Measurements from ENCODE around the gene CTXND1.

Gene CTXND1

DNA sequence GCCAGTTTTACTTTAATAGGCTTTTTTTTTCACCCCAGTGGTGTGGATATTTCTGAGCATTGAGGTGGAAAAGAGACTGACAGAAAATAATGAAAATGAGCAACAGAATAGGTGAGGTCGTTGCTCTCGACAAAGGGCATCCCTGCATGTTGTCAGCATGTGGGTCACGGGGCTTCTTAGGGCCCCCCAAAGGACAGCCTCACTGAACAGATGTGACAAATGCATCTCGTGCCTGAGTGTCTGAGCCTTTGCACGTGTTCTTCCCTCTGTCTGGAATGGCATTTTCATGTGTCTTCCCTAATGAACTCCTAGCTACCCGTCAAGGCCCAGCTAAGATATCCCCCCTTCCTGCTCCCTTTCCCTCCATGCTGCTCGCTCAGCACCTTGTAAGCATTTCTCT is 67.5 kb downstream of the CTXND1 start:
- DNase-seq (ENCODE audit: extremely low spot score, insufficient read length, low read depth) (no peak), FAIRE-seq (no peak)

DNA sequence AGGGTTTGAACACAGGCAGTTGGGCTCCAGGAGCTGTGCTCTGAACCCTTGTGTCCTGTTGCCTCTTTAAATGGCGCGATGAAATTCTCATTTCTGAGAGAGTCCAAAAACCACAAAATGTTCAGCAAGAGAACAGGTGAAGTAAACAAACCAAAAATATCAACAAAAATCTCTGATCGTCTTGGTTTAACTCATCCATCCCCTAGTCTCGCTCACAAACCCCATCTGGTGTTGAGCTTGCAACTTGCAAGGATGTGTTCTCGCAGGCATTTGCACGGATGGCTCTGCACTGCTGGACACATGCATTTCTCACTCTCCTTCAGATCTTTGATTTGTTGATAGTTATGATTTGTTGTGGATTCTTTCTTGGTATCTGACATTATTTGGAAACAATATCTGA is 68.1 kb downstream of the CTXND1 start:
- DNase-seq (ENCODE audit: extremely low spot score, insufficient read length, low read depth) = no peak
- no peak for FAIRE-seq

DNA sequence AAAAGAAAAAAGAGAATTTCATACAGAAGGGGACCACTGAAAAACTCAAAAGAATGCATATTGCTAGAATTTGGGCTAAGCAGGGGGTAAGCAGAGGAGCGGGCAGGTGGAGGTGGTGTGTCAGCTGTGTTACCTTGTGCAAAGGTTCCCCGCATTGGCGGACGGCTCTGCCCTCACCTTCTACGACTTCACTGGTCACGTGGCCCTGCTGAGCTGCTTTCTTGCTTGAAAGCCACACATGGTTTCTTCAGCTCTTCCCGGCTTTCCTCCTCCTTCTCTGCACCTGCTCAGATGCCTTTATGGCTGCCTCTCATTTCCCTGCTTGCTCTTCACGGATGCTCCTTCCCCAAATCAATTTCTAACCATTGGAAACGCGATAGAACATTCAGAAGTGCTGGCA is 68.7 kb downstream of the CTXND1 start:
- DNase-seq (ENCODE audit: extremely low spot score, insufficient read length, low read depth) (no peak), FAIRE-seq (no peak)

DNA sequence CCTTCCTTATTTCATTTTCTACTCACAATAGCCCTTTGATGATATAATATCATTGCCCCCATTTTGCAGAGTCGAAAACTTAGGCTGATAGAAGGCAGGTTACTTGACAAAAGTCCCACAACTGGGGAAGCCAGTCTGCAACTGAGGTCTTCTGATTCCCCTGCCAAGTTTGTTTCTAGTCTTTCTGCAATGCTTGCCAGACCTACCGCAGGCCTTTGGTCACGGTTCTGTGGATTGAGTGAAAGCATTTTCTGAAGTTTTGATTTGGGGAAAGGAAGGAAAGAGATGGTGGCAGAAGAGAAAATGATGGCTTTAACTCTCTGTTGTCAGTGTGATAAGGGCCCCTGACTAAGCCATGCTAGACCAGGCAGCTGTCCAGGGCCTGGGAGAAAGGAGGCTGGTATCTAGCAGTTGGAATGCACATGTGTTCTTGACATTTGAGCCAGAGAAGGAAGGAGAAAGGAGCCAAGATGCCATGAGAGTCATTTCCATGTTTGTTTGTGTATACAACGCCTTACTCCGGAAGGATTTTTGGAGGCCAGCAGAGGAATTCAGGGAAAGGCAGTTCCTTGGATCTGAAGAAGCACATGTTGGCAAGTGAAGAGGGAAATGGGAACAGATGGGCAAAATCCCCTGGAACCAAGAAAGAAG is 69.3 kb downstream of the CTXND1 start:
- no peak for FAIRE-seq
- no peak for DNase-seq (ENCODE audit: extremely low spot score, insufficient read length, low read depth)

DNA sequence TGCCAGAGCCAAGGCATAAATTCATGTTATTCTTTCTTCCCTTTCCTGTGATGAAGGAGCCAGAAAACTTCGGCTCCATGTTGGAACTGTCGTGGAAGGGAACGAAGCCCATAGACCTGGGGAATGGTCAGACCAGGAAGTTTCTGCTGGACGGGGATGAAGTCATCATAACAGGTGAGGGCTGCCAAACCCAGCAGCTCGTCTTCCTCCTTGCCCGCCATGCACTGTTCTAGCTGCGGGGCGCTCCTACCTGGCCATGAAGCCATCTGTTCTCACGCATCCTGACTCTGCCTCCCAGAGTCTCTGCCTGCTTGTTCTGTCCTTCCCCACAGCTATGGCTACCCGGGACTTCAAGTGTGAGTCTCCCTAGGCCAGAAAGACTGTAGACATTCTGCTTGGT is 71.0 kb downstream of the CTXND1 start:
- no peak for DNase-seq (ENCODE audit: extremely low spot score, insufficient read length, low read depth)
- FAIRE-seq = no peak

DNA sequence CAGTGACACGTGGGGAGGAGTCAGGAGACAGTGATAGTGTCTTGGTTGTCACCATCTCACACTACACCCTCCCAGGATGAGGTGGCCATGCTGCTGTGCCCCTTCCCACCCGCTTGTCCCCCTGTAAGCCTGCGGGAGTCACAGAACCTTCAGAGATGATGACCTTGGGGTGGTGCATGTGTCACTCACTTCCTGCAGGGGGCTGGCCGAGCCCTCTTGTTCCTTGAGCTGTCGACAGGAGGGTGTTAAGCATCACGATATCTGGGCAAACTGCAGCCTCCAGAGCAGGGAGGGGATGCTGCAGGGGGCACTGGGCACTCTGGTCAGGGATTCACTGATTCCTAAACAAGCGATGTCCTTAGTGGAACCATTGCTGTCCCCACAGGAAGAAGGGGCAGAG is 71.5 kb downstream of the CTXND1 start:
- FAIRE-seq = no peak
- no peak for DNase-seq (ENCODE audit: extremely low spot score, insufficient read length, low read depth)

DNA sequence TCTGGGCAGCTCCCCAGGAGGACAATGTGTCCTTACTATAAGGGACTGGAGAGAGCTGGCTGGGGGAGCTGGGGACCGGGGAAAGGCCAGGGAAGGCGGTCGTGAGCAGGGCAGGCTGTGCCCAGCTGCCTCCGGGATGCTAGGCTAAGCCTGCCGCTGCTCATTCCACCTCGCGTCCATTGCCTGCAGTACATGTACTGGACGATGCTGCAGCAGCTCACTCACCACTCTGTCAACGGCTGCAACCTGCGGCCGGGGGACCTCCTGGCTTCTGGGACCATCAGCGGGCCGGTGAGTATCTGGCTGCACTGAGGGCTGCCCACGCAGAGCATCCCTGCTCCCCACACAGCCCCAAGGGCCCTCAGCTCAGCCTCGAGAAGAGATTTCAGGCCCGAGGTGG is 72.1 kb downstream of the CTXND1 start:
- FAIRE-seq (no peak), DNase-seq (ENCODE audit: extremely low spot score, insufficient read length, low read depth) (no peak)

DNA sequence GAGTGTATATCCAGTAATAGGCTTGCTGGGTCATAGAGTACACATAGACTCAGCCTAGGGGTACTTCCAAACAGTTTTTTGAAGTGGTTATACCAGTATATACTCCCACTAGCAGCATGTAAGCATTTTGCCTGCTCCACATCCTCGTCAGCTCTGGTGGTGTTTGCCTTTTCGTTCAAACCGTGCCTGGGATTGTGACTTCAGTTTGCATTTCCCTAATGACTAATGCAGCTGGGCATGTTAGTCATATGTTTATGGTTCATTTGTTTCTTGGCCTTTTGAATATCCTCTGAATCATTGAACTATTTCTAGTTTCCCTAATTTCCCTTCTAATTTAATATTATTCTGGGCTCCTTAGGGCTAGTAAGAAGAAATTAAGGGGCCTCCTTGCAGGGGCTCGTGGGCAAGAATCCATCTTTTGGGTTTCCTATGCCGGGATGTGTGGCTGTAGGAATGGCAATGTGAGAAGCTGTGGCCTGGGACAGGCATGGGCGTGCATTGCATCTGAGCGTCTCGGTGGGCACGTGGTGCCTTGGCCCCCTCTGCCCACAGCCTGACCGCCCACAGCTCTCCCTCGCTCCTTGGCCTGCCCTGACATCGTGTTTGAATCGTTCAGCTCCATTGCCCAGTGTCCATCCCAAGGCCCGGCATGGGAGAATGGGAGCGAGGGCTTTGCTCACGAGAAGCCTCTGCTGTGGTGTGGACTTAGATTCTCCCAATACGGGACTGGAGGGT is 72.8 kb downstream of the CTXND1 start:
- FAIRE-seq = no peak
- no peak for DNase-seq (ENCODE audit: extremely low spot score, insufficient read length, low read depth)

DNA sequence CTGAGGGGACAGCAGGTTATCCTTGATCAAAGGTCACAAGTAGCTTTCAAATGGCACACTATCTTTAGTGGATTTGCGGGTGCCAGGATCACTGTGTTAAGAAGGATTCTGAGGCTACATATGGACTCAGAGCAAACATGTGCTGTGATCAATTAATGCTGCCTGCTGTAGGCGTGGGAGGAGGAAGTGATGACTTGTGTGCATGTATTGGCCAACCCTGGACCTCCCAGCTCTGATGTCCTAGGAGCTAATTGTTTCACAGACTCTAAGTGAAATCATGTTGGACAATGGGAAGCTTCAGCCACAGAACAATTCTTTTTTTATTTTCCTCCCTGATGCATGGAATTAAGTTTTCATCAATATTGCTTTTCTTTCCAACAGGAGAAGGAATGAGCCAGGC is 74.9 kb downstream of the CTXND1 start:
- no peak for DNase-seq (ENCODE audit: extremely low spot score, insufficient read length, low read depth)
- FAIRE-seq = no peak

DNA sequence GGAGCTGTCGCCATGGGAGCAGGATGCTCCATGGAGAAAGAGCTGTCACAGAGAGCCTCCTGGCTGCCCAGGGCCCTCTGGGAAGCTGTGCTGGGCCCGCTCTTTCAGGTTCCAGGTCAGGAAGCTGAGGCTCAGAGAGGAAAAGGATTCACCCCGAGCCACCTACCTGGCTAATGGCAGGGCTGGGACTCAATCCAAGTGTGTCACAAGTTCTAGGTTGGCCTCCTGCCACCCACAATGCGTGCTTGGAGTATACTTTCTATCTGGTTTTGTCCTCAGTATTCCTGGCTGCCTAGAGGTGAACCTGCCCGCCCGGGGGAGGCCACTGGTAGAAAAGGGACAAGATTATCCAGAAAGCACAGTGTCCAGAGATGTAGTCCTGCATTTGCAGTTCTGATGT is 75.6 kb downstream of the CTXND1 start:
- DNase-seq (ENCODE audit: extremely low spot score, insufficient read length, low read depth) = no peak

DNA sequence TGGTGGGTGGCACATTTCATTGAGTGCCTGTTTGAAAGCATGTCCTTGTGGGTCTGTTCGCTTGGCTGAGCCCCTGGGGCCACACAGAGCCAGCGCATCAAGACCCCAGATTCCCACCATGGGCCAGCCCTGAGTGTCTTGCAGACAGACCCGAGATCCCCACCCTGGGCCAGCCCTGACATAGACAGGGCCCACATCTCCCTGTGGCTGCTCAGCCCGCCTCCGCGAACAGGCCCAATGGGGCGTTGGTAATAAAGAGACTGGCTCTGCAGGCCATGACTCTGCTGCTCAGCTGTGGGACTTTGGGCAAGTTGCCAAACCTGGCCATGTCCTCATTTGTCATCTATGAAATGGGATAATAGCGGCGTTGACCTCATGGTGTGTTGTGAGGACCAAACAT is 76.6 kb downstream of the CTXND1 start:
- no peak for FAIRE-seq
- no peak for DNase-seq (ENCODE audit: extremely low spot score, insufficient read length, low read depth)

More for the DNA sequence above, 75.6 kb downstream of the CTXND1 start:
- FAIRE-seq = no peak

DNA sequence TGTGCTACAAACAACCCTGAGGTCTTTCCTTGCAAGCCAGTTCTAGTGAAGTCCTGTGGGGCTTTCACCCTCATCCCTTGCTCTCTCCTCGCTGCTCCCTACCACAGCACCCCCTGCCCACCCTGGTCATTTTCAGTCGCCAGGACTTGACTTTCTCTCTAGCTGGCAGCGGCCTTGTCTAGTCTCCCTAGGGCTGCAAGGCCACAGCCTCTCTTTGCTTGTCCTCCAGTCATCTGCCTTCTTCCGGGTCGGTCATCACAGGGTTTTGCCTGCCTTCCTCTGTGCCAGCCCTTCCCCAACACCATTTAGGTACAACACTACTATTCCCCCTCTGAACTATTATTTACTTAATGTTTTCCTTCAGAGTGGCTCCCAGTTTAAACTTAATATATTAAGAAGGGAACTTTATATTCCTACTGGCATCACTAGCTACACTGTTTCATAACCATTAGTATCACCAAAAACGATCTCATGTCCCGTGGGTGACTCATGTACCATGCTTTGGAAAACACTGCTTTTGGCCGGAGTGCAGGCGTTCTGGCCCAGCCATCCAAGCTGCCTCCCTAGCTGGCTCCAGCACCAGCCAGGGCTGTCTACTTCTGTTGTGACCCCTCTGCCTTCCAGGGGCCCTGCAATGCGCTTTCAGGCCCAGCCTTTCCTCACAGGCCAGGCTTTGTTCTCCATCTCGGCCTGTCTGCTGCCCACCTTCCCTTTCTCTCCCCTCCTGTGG is 77.8 kb downstream of the CTXND1 start:
- DNase-seq (ENCODE audit: extremely low spot score, insufficient read length, low read depth) = no peak

DNA sequence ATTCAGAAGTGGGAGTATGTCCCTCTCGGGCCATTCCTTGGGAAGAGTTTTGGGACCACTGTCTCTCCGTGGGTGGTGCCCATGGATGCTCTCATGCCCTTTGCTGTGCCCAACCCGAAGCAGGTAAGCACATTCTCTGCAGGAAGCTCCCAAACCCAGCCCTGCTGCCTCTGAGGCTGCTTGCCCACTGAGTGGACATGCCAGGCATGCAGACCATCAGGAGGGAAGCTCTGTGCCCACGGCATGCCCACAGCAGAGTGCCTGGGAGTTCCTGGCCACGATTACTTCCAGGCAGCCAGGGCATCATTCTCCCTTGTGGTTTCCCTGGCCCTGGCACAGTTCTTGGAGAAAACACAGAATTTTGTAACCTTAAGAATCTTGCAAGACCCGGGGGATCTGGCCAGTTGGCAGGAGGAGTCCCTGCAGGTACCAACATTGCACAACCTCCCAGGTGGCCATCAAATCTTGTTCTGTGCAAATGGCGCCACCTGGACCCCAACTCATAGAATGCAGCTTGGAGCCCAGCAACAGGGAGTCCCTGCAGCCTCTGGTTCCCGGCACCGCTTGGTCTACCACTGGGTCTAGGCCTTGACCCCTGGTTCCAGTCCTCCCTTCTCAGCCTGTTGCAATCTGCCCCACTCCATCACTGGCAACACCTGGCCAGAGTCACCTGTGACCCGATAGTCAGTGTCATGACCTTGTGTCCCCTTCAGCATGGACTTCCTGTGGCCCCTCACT is 78.8 kb downstream of the CTXND1 start:
- peak; percentile 89 for FAIRE-seq
- DNase-seq (ENCODE audit: extremely low spot score, insufficient read length, low read depth) = peak; percentile 54

More for the DNA sequence above, 77.8 kb downstream of the CTXND1 start:
- FAIRE-seq = no peak

DNA sequence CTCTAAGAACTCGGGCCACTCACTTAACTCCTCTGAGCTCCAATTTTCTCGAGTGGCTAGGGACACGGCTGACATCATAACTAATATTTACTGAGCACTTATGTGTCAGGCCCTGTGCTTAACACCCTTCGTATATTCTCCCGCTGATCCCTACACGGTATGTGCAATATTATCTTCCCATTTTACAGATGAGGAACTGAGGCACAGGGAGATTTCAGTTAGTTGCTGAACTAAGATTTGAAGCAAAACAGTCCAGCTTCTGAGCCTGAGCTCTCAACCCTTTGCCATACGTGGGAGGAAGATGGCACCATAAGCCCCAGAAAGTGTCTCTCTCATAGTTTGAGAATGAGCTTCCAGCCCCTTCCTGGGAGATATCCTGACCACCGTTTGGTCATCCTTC is 79.6 kb downstream of the CTXND1 start:
- no peak for FAIRE-seq

DNA sequence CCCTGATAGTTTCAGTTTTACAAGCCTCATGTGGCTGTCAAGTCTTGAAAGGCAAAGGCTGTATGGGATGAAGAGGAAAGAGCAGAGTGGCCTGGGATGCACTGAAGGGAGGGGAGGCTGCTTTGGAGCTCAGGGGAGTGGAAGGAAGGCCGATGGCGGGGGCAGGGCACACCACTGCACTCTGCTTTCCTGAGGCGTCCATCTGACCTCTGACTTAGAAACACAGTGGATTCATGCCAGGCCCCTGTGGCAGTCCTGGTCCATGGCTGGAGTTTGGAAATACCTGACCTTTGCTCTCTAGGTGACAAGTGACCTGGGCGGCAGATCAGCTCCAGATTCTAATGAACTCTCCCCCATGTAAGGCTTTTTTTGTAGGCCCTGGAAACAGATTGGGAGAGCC is 80.2 kb downstream of the CTXND1 start:
- FAIRE-seq (no peak), DNase-seq (ENCODE audit: extremely low spot score, insufficient read length, low read depth) (no peak)

More for the DNA sequence above, 79.6 kb downstream of the CTXND1 start:
- DNase-seq (ENCODE audit: extremely low spot score, insufficient read length, low read depth) = no peak

DNA sequence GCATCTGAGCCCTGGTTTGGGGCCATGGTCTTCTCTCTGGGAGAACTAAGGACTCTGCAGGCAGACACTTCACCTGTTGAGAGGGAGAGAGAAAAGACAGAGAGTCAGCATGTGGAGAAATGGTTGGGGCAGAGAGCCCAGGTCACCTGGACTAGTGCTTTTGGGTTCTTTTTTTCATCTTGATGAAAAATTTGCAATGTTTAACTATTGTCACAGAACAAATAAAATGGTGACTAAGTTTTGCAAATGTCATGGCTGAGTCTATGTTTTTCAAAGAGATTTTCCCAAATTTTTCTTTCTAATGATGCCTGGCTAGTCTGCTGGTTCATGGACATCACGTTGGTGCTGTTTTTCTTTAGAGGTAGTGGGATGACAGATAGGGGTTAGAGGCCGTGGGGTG is 81.4 kb downstream of the CTXND1 start:
- no peak for FAIRE-seq
- DNase-seq (ENCODE audit: extremely low spot score, insufficient read length, low read depth) = no peak

DNA sequence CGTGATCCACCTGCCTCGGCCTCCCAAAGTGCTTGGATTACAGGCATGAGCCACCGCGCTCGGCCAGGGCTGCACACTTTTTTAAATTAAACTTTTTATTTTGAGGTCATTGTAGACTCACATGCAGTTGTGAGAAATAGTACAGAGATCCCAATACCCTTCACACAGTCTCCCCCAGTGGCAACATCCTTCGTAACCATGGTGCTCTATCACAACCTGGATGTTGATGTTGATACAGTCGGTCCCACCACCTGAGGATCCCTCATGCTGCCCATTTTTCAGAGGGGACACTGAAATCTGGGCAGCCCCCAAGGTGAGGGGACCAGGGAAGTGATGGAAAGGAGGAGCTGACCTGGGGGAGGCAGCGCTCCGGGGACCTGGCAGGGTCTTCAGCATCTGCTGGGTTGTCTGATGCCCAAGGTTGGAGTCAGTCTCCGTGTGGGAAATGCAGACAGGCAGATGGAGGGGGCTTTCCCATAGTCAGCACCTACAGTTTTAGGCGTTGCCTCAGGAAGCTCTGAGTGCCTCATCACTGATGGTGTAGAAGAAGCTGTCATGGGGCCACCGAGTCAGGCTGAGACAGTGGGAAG is 82.2 kb downstream of the CTXND1 start:
- DNase-seq (ENCODE audit: extremely low spot score, insufficient read length, low read depth) (no peak), FAIRE-seq (no peak)

DNA sequence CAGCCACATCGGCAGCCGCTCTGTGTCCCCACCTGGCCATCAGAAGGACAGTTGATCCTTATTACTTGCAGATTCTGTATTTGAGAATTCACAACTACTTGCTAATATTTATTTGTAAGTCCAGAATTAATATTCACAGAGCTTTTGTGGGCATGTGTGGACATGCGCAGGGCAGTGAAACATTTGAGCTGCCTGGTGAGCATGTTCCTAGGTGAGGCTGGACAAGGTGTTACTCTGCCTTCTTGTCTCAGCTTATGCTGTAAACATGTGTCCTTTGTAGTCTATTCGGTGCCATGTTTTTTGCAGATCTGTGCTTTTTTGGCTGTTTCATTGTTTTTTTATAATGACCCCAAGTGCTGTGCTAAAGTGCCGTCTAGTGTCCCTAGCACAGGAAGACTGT is 83.6 kb downstream of the CTXND1 start:
- FAIRE-seq (no peak), DNase-seq (ENCODE audit: extremely low spot score, insufficient read length, low read depth) (no peak)

DNA sequence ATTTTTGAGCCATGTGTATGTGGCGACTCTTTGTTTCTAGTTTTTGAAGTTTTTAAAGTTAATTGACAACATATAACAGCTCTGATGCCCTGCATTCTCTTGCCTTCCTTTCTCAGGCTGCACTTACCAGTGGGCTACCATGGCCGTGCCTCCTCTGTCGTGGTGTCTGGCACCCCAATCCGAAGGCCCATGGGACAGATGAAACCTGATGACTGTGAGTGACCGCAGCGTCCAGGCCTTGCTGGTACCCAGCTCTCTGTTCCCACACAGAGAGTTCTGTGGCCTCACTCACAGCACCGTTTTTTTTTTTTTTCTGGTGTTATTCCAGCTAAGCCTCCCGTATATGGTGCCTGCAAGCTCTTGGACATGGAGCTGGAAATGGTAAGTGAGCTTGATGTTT is 84.1 kb downstream of the CTXND1 start:
- no peak for FAIRE-seq
- no peak for DNase-seq (ENCODE audit: extremely low spot score, insufficient read length, low read depth)

DNA sequence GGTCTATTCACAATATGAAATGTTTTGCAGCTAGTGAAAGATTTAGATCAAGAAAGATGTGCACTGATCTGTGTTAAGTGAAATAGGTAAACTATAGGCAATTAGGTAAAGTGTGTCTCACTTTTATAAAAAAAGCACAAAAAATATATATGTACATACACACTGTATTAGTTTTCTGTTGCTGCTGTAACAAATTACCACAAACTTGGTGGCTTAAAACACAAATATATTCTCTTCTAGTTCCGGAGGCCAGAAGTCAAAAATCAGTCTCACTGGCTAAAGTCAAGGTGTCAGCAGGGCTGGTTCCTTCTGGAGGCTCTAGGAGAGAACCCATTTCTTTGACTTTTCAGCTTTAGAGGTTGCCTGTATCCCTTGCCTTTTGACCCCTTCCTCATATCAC is 88.1 kb downstream of the CTXND1 start:
- FAIRE-seq (no peak), DNase-seq (ENCODE audit: extremely low spot score, insufficient read length, low read depth) (no peak)
